H1 (cell line): Measurements from ENCODE around the gene SLAMF1. TPM values are rescaled to one million over a fixed set of nuclear protein-coding genes. Genes with fewer than 3 reads are reported as not detected.

Experiments used
- JUN ChIP-seq: IDR thresholded peaks from 2 replicates; pipeline ENCODE4 v1.6.1; 2011; ENCODE audit warnings: low read depth, mild to moderate bottlenecking, improper control_type of control experiment, low read length
- KDM4A ChIP-seq: IDR thresholded peaks from one replicate; pipeline ENCODE4 v1.7.1; 2012; ENCODE audit warnings: low read depth, mild to moderate bottlenecking, moderate library complexity, low read length, inconsistent platforms; ENCODE audit not compliant: severe bottlenecking
- MAFK ChIP-seq: IDR thresholded peaks from 2 replicates; pipeline ENCODE4 v1.6.1; 2012; ENCODE audit warnings: low read depth, mild to moderate bottlenecking, improper control_type of control experiment, low read length
- POU5F1 ChIP-seq: IDR thresholded peaks from 2 replicates; pipeline ENCODE4 v1.6.1; 2011; ENCODE audit warnings: low read depth, mild to moderate bottlenecking, low read length, moderate library complexity
- RNF2 ChIP-seq: fragments of 200-900, 300-1000 bp; sonication (generic); IDR thresholded peaks from 2 replicates; pipeline ENCODE4 v1.7.1; 2016; ENCODE audit warnings: borderline replicate concordance, low read depth, mild to moderate bottlenecking, antibody characterized with exemption, low read length; ENCODE audit not compliant: poor library complexity, severe bottlenecking; ENCODE audit errors: missing control alignments
- SAP30 ChIP-seq: fragments of 300-600 bp; sonication (generic); IDR thresholded peaks from 2 replicates; pipeline ENCODE4 v1.7.1; 2012; ENCODE audit warnings: low read length, moderate library complexity, mild to moderate bottlenecking, inconsistent platforms; ENCODE audit not compliant: insufficient read depth, insufficient replicate concordance
- SIX5 ChIP-seq: IDR thresholded peaks from 2 replicates; pipeline ENCODE4 v1.6.1; 2011; ENCODE audit warnings: mild to moderate bottlenecking, low read depth, low read length
- TAF7 ChIP-seq: optimal IDR thresholded peaks from 2 replicates; pipeline ENCODE3; 2011; ENCODE audit warnings: low read depth, mild to moderate bottlenecking, inconsistent platforms, low read length, moderate library complexity, borderline replicate concordance
- TEAD4 ChIP-seq: IDR thresholded peaks from 2 replicates; pipeline ENCODE4 v1.6.1; 2012; ENCODE audit warnings: low read depth, low read length, inconsistent platforms, mixed read lengths
- polyA plus RNA-seq, 7 experiments: library from polyadenylated mRNA; depleted of rRNA in 3 of 7; stranded (reverse) in 5 of 7; unstranded in 2 of 7; fragments of >200 nt in 5 of 7; fragments of 200-250 nt in 2 of 7; gene quantifications; 1 replicate in 5 of 7; 2 replicates in 1 of 7; 4 replicates in 1 of 7; pipeline versions ENCODE4 v1.2.1 to v1.2.3, GENCODE V29; 2011 to 2013; ENCODE audit warnings: missing spikeins in 2 of 7, mixed read lengths in 2 of 7
- total RNA-seq: library from RNA; stranded (reverse); fragmentation: NEBNext Ultra II Directional; extraction: Animal tissue kit (Norgen Biotek cat#: 25700); gene quantifications from 2 replicates; pipeline ENCODE4 v1.2.1, GENCODE V29; 2021
- TF ChIP-seq, protein P1 (sequence below): fragments of 300-600 bp; sonication (generic); IDR thresholded peaks from 2 replicates; pipeline ENCODE4 v1.7.1; 2012; ENCODE audit warnings: low read length, moderate library complexity, mild to moderate bottlenecking, inconsistent platforms; ENCODE audit not compliant: insufficient replicate concordance

Gene SLAMF1
- total and polyA plus RNA-seq, 2 of the 8 experiments (the other 6 are each of a cell fraction or from before 2014, with no cell fraction given), result not detected

DNA sequence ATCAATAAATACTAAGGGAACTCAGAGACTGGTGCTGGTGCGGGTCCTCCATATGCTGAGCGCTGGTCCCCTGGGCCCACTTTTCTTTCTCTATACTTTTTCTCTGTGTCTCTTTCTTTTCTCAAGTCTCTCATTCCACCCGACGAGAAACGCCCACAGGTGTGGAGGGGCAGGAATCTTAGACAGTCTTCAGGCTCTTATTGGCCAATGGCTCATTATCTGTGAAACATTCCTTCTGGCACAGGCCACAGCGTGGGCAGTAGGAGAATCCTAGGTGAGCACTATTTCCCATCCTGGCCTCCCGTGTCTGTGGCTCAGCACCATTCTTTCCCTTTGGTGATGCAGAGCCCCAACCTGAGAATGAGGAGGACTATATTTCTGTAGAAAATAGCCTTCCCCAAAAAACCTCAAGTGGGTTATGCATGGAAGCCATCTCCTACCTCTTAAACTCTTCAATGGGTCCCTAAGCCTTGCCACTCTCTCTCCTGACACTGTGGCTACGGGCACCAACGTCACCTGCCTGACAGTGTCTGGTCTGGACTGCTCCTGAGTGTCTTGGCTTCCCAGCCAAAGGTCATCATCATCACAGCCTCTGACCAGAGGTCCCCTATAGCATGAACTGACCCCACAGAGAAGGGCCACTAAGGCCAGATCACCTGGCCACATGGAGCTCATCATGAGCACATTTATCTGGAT is 6.2 kb upstream of the SLAMF1 start (continued):
- TF ChIP-seq, protein P1, sequence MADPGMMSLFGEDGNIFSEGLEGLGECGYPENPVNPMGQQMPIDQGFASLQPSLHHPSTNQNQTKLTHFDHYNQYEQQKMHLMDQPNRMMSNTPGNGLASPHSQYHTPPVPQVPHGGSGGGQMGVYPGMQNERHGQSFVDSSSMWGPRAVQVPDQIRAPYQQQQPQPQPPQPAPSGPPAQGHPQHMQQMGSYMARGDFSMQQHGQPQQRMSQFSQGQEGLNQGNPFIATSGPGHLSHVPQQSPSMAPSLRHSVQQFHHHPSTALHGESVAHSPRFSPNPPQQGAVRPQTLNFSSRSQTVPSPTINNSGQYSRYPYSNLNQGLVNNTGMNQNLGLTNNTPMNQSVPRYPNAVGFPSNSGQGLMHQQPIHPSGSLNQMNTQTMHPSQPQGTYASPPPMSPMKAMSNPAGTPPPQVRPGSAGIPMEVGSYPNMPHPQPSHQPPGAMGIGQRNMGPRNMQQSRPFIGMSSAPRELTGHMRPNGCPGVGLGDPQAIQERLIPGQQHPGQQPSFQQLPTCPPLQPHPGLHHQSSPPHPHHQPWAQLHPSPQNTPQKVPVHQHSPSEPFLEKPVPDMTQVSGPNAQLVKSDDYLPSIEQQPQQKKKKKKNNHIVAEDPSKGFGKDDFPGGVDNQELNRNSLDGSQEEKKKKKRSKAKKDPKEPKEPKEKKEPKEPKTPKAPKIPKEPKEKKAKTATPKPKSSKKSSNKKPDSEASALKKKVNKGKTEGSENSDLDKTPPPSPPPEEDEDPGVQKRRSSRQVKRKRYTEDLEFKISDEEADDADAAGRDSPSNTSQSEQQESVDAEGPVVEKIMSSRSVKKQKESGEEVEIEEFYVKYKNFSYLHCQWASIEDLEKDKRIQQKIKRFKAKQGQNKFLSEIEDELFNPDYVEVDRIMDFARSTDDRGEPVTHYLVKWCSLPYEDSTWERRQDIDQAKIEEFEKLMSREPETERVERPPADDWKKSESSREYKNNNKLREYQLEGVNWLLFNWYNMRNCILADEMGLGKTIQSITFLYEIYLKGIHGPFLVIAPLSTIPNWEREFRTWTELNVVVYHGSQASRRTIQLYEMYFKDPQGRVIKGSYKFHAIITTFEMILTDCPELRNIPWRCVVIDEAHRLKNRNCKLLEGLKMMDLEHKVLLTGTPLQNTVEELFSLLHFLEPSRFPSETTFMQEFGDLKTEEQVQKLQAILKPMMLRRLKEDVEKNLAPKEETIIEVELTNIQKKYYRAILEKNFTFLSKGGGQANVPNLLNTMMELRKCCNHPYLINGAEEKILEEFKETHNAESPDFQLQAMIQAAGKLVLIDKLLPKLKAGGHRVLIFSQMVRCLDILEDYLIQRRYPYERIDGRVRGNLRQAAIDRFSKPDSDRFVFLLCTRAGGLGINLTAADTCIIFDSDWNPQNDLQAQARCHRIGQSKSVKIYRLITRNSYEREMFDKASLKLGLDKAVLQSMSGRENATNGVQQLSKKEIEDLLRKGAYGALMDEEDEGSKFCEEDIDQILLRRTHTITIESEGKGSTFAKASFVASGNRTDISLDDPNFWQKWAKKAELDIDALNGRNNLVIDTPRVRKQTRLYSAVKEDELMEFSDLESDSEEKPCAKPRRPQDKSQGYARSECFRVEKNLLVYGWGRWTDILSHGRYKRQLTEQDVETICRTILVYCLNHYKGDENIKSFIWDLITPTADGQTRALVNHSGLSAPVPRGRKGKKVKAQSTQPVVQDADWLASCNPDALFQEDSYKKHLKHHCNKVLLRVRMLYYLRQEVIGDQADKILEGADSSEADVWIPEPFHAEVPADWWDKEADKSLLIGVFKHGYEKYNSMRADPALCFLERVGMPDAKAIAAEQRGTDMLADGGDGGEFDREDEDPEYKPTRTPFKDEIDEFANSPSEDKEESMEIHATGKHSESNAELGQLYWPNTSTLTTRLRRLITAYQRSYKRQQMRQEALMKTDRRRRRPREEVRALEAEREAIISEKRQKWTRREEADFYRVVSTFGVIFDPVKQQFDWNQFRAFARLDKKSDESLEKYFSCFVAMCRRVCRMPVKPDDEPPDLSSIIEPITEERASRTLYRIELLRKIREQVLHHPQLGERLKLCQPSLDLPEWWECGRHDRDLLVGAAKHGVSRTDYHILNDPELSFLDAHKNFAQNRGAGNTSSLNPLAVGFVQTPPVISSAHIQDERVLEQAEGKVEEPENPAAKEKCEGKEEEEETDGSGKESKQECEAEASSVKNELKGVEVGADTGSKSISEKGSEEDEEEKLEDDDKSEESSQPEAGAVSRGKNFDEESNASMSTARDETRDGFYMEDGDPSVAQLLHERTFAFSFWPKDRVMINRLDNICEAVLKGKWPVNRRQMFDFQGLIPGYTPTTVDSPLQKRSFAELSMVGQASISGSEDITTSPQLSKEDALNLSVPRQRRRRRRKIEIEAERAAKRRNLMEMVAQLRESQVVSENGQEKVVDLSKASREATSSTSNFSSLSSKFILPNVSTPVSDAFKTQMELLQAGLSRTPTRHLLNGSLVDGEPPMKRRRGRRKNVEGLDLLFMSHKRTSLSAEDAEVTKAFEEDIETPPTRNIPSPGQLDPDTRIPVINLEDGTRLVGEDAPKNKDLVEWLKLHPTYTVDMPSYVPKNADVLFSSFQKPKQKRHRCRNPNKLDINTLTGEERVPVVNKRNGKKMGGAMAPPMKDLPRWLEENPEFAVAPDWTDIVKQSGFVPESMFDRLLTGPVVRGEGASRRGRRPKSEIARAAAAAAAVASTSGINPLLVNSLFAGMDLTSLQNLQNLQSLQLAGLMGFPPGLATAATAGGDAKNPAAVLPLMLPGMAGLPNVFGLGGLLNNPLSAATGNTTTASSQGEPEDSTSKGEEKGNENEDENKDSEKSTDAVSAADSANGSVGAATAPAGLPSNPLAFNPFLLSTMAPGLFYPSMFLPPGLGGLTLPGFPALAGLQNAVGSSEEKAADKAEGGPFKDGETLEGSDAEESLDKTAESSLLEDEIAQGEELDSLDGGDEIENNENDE, result no peak
- TF ChIP-seq SAP30 (no peak), MAFK (no peak), RNF2 (no peak), TEAD4 (no peak), KDM4A (no peak), POU5F1 (no peak), SIX5 (no peak), JUN (no peak), TAF7 (no peak)
